ENCODE results near the gene FAM111B. TPM values are rescaled to one million over a fixed set of nuclear protein-coding genes. Genes with fewer than 3 reads are reported as not detected.
A peak's percentile ranks its signal among the peaks of the same experiment; 100 is the strongest.

FAM111B gene
- polyA plus RNA-seq, 1 of the 3 experiments (the other 2 are of a cell fraction), result 0.94 TPM

GRCh38 chr11:59142530-59143507 is 35.8 kb downstream of the FAM111B start, which contains the start of gene FAM111A:
FAM111A (plus strand) TSS chr11:59142856; CDS start chr11:59148873, 6,017 bp downstream.
- peak within 1 kb of the TSS; percentile 82 to 95 for H3K4me3 ChIP-seq (ENCODE audit: low read depth in 2 of 2, low read length in 1 of 2)
- peak within 1 kb of the TSS; percentile 68 for H3K9ac ChIP-seq
- H3K9me3 ChIP-seq, result no peaks in the 10 kb centered on the region
- peak; percentile 84 for DNase-seq
- peak within 1 kb of the TSS; percentile 71 to 79 for H3K27ac ChIP-seq (ENCODE audit: low read depth in 2 of 2, low read length in 1 of 2)
- H4K20me1 ChIP-seq (ENCODE audit: insufficient read depth), result no peaks in the 10 kb centered on the region
- H3K9me2 ChIP-seq, result no peaks in the 10 kb centered on the region
- peak within 1 kb of the TSS; percentile 71 for H3K4me2 ChIP-seq
- WGBS (ENCODE audit: low lambda C conversion rate), result 7% methylated on average over 35 of the region's 50 CpGs
- peaks cover 2 to 4% of the 10 kb centered on the region in 2 experiments; a peak in 2 of 4 replicates for H3K4me1 ChIP-seq (ENCODE audit: control insufficient read depth in 1 of 2, insufficient read depth in 2 of 2, low read depth in 1 of 2, low read length in 1 of 2)
- H2AFZ ChIP-seq (ENCODE audit: low read depth), result peak within 1 kb of the TSS; percentile 98
- peaks cover 20% of the 10 kb centered on the region for H3F3A ChIP-seq (replicated peaks; ENCODE audit: insufficient read depth)
- no peaks in the 10 kb centered on the region for H3K27me3 ChIP-seq (ENCODE audit: insufficient read depth)
- H3K36me3 ChIP-seq (replicated peaks in 1 of 2; ENCODE audit: control insufficient read depth in 1 of 2, insufficient read depth in 2 of 2, low read length in 1 of 2), result peaks cover 0 to 4% of the 10 kb centered on the region in 2 experiments
- H3K79me2 ChIP-seq (ENCODE audit: insufficient read depth), result no peaks in the 10 kb centered on the region; the same call in 1 of the 2 replicates
- ChIA-PET POLR2A (interaction anchor here (1.3 kb wide), 1 partner anchor 15 kb away, joined by 7 read pairs; no protein-coding TSS in a partner anchor), CTCF (interaction anchor here (1.6 to 5.9 kb wide), 5 partner anchors 15 to 66 kb away, joined by 5 to 62 read pairs (median 6); partner anchors contain the start of gene DTX4)
- TF ChIP-seq FOXM1 (IDR thresholded peaks at IDR 0.05; ENCODE audit: low read depth), result no peak
- no peak for TF ChIP-seq NFIC (IDR thresholded peaks at IDR 0.05; ENCODE audit: borderline replicate concordance)
- TF ChIP-seq, protein P1, sequence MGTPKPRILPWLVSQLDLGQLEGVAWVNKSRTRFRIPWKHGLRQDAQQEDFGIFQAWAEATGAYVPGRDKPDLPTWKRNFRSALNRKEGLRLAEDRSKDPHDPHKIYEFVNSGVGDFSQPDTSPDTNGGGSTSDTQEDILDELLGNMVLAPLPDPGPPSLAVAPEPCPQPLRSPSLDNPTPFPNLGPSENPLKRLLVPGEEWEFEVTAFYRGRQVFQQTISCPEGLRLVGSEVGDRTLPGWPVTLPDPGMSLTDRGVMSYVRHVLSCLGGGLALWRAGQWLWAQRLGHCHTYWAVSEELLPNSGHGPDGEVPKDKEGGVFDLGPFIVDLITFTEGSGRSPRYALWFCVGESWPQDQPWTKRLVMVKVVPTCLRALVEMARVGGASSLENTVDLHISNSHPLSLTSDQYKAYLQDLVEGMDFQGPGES (IDR thresholded peaks at IDR 0.05; ENCODE audit: low read depth, low read length), result no peak
- no peak for TF ChIP-seq USF1 (IDR thresholded peaks at IDR 0.05; ENCODE audit: borderline replicate concordance, low read depth)
- TF ChIP-seq, protein P2, sequence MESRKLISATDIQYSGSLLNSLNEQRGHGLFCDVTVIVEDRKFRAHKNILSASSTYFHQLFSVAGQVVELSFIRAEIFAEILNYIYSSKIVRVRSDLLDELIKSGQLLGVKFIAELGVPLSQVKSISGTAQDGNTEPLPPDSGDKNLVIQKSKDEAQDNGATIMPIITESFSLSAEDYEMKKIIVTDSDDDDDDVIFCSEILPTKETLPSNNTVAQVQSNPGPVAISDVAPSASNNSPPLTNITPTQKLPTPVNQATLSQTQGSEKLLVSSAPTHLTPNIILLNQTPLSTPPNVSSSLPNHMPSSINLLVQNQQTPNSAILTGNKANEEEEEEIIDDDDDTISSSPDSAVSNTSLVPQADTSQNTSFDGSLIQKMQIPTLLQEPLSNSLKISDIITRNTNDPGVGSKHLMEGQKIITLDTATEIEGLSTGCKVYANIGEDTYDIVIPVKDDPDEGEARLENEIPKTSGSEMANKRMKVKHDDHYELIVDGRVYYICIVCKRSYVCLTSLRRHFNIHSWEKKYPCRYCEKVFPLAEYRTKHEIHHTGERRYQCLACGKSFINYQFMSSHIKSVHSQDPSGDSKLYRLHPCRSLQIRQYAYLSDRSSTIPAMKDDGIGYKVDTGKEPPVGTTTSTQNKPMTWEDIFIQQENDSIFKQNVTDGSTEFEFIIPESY (IDR thresholded peaks at IDR 0.05; ENCODE audit: borderline replicate concordance, low read depth), result no peak; the same call in 1 of the 2 replicates
- TF ChIP-seq POLR2AphosphoS5 (IDR thresholded peaks at IDR 0.05; ENCODE audit: low read depth, low read length), result peak; percentile 14; the same call in 1 of the 2 replicates
- 0 out of 2 replicates have a peak, but pooled peaks have one; percentile 27 for TF ChIP-seq MXI1 (IDR thresholded peaks at IDR 0.05; ENCODE audit: low read depth, low read length)
- TF ChIP-seq RXRA (IDR thresholded peaks at IDR 0.05; ENCODE audit: borderline replicate concordance, low read depth), result no peak
- no peak for TF ChIP-seq EP300 (IDR thresholded peaks at IDR 0.05; ENCODE audit: borderline replicate concordance in 1 of 2, low read depth in 1 of 2, low read length in 1 of 2)
- TF ChIP-seq TEAD4 (IDR thresholded peaks at IDR 0.05; ENCODE audit: borderline replicate concordance, insufficient read depth), result no peak
- TF ChIP-seq JUND (IDR thresholded peaks at IDR 0.05), result no peak
- TF ChIP-seq SIN3A (IDR thresholded peaks at IDR 0.05; ENCODE audit: borderline replicate concordance, low read depth, low read length), result no peak
- no peak for TF ChIP-seq REST (IDR thresholded peaks at IDR 0.05; ENCODE audit: low read depth, low read length)
- peak; percentile 87 for TF ChIP-seq CHD2 (IDR thresholded peaks at IDR 0.05; ENCODE audit: low read length, partially characterized antibody)
- TF ChIP-seq RFX5 (IDR thresholded peaks at IDR 0.05; ENCODE audit: low read length), result peak; percentile 85
- TF ChIP-seq PBX3 (IDR thresholded peaks at IDR 0.05), result peak; percentile 51; the same call in 1 of the 2 replicates
- no peak for TF ChIP-seq RCOR1 (IDR thresholded peaks at IDR 0.05; ENCODE audit: low read length)
- TF ChIP-seq SMC3 (IDR thresholded peaks at IDR 0.05; ENCODE audit: low read depth, low read length), result peak; percentile 18; the same call in 1 of the 2 replicates
- no peak for TF ChIP-seq MEF2A (IDR thresholded peaks at IDR 0.05; ENCODE audit: borderline replicate concordance, low read depth)
- no peak for TF ChIP-seq FOXJ3 (CRISPR knock-in tag; IDR thresholded peaks at IDR 0.05)
- TF ChIP-seq ELF1 (IDR thresholded peaks at IDR 0.05), result peak; percentile 67
- peak; percentile 24; the same call in 1 of the 2 replicates for TF ChIP-seq YY1 (IDR thresholded peaks at IDR 0.05; ENCODE audit: low read depth)
- peak; percentile 65; the same call in 1 of the 2 replicates for TF ChIP-seq MAX (IDR thresholded peaks at IDR 0.05; ENCODE audit: low read depth)
